GM12878 (cell line): ENCODE measurements around the gene ADGRG1. TPM values are rescaled to one million over a fixed set of nuclear protein-coding genes. Genes with fewer than 3 reads are reported as not detected.

Source experiments
- ATAC-seq: fragments of 200-7000 bp; cut with Tn5 transposase; 3 replicates; pipeline ENCODE4 v1.9.1; 2020; ENCODE audit warnings: mild to moderate bottlenecking, moderate library complexity
- BruUV-seq: library from RNA; stranded (reverse); fragments of 400-500 nt; replicated peaks from 2 replicates; lab custom pipeline; 2021; lab: Mats Ljungman, UMichigan
- CTCF ChIA-PET: fragments of 300-600 bp; sonication (Branson Sonifier 250); formaldehyde crosslinking; extraction: SDS; loops from one replicate; lab custom pipeline; 2021; ENCODE audit warnings: inconsistent platforms; lab: Yijun Ruan, JAX
- POLR2A ChIA-PET: fragments of 350-600 bp; formaldehyde crosslinking; extraction: SDS; loops from one replicate; lab custom pipeline; 2021; ENCODE audit warnings: inconsistent platforms; lab: Charles Lee
- RAD21 ChIA-PET: fragments of 300-600 bp; sonication (Branson Sonifier 250); formaldehyde crosslinking; loops from one replicate; lab custom pipeline; 2023; ENCODE audit warnings: antibody characterized with exemption; ENCODE audit not compliant: unreplicated experiment; lab: Charles Lee
- SMC1A ChIA-PET: fragments of 300-600 bp; sonication (Branson Sonifier 250); formaldehyde crosslinking; loops from one replicate; lab custom pipeline; 2023; ENCODE audit not compliant: unreplicated experiment, uncharacterized antibody; lab: Charles Lee
- DNase-seq: peaks from one replicate; pipeline ENCODE4 v3.0.0-alpha.2; 2011; ENCODE audit warnings: low read depth, low spot score
- FAIRE-seq: peaks from 3 replicates; lab custom pipeline; 2011; peaks lifted over from hg19 to GRCh38; lab: Jason Lieb, UNC
- H2AFZ ChIP-seq: 2 replicates; pipeline ENCODE4 v1.6.0; 2011; ENCODE audit warnings: low read depth, low read length, control low read depth; ENCODE audit not compliant: control insufficient read depth
- H3K27ac ChIP-seq: 2 replicates; pipeline ENCODE4 v1.5.1; 2011; ENCODE audit warnings: control low read depth; ENCODE audit not compliant: control insufficient read depth, insufficient read depth
- H3K27me3 ChIP-seq, 2 experiments: replicated peaks in 1 of 2; 2 replicates each; pipeline versions ENCODE4 v1.6.0 to v1.6.1; 2011; ENCODE audit warnings: low read length in 1 of 2; ENCODE audit not compliant: control insufficient read depth in 2 of 2, insufficient read depth in 2 of 2
- H3K36me3 ChIP-seq, 2 experiments: 2 replicates each; pipeline ENCODE4 v1.5.1; 2011; ENCODE audit warnings: low read length in 1 of 2; ENCODE audit not compliant: control insufficient read depth in 2 of 2, insufficient read depth in 2 of 2
- H3K4me1 ChIP-seq: 2 replicates; pipeline ENCODE4 v1.6.1; 2011; ENCODE audit warnings: mild to moderate bottlenecking, low read length, moderate library complexity, mixed read lengths; ENCODE audit not compliant: control insufficient read depth, insufficient read depth
- H3K4me2 ChIP-seq: 2 replicates; pipeline ENCODE4 v1.6.0; 2011; ENCODE audit warnings: control low read depth; ENCODE audit not compliant: control insufficient read depth, insufficient read depth
- H3K4me3 ChIP-seq: fragments of 200-600 bp; sonication (generic); 2 replicates; pipeline ENCODE4 v1.5.1; 2016
- H3K79me2 ChIP-seq: 2 replicates; pipeline ENCODE4 v1.6.0; 2011; ENCODE audit warnings: low read length; ENCODE audit not compliant: control insufficient read depth, insufficient read depth
- H3K9ac ChIP-seq: 2 replicates; pipeline ENCODE4 v1.8.0; 2011; ENCODE audit warnings: low read length, control low read depth, mixed read lengths; ENCODE audit not compliant: control insufficient read depth, insufficient read depth
- H3K9me3 ChIP-seq: replicated peaks from 3 replicates; pipeline ENCODE4 v1.5.1; 2011; ENCODE audit warnings: mild to moderate bottlenecking, low read length; ENCODE audit not compliant: control insufficient read depth, insufficient read depth
- H4K20me1 ChIP-seq: 2 replicates; pipeline ENCODE4 v1.6.0; 2011; ENCODE audit not compliant: control insufficient read depth, insufficient read depth
- NFYB ChIP-seq: IDR thresholded peaks from 2 replicates; pipeline ENCODE4 v1.6.1; 2011; ENCODE audit warnings: low read depth, mild to moderate bottlenecking, low read length, improper control_type of control experiment, moderate library complexity; ENCODE audit not compliant: insufficient read depth
- PAX5 ChIP-seq: IDR thresholded peaks from 2 replicates; pipeline ENCODE4 v1.6.1; 2011; ENCODE audit warnings: low read depth, low read length, borderline replicate concordance
- RFX5 ChIP-seq: IDR thresholded peaks from 2 replicates; pipeline ENCODE4 v1.6.1; 2011; ENCODE audit warnings: low read depth, low read length, improper control_type of control experiment
- ZNF24 ChIP-seq: fragments of 450-650 bp; IDR thresholded peaks from 2 replicates; pipeline ENCODE4 v1.6.1; 2017; ENCODE audit warnings: antibody characterized with exemption, mild to moderate bottlenecking
- WGBS: methylation state at CpG from one replicate; pipeline ENCODE4 v1.1.6; 2016; ENCODE audit warnings: low lambda C conversion rate; ENCODE audit not compliant: insufficient replicate concordance, insufficient coverage; ENCODE audit errors: missing lambda C conversion rate; 5-methylcytosine and 5-hydroxymethylcytosine counted together
- in situ Hi-C: fragments of 300-500 bp; cut with MboI; formaldehyde crosslinking; loops from 9 replicates; pipeline ENCODE4 v1.14.3; 2018; ENCODE audit warnings: mixed read lengths
- intact Hi-C: fragments of 100-400 bp; cut with micrococcal nuclease; formaldehyde crosslinking; loops from one replicate; pipeline ENCODE4 v1.14.2; 2022; ENCODE audit not compliant: unreplicated experiment
- polyA plus RNA-seq, 11 experiments: library from polyadenylated mRNA; depleted of rRNA in 4 of 11; unstranded in 6 of 11; stranded (reverse) in 5 of 11; fragments of >200 nt; fragmentation: Nextera tagmentation in 4 of 11; fragmentation: Illumina TruSeq in 1 of 11; extraction: Ambion mirVana in 4 of 11; extraction: Trizol in 1 of 11; gene quantifications; 1 replicate in 1 of 11; 2 replicates in 10 of 11; pipeline versions ENCODE4 v1.2.1 to v1.2.3, GENCODE V29; 2011 to 2016; ENCODE audit warnings: inconsistent platforms in 2 of 11, missing spikeins in 2 of 11, low read depth in 1 of 11
- total RNA-seq, 4 experiments: library from RNA; depleted of rRNA in 3 of 4; stranded (reverse); fragments of >200 nt in 3 of 4; fragmentation: Illumina TruSeq in 1 of 4; extraction: Trizol in 1 of 4; gene quantifications; 2 replicates each; pipeline versions ENCODE4 v1.2.1 to v1.2.3, GENCODE V29; 2013 to 2021
- TF ChIP-seq, protein P1 (sequence below): fragments of 450-650 bp; IDR thresholded peaks from 2 replicates; pipeline ENCODE4 v1.6.1; 2017; ENCODE audit warnings: mild to moderate bottlenecking, moderate library complexity
- TF ChIP-seq, protein P2 (sequence below): IDR thresholded peaks from 2 replicates; pipeline ENCODE4 v1.6.1; 2012; ENCODE audit warnings: low read depth, low read length, improper control_type of control experiment

The ADGRG1 gene
- total and polyA plus RNA-seq, 10 of the 15 experiments (the other 5 are each of a cell fraction or from before 2014, with no cell fraction given) = 0.07 to 2.0 (median 0.75) TPM

GRCh38 chr16:57643910-57644309 lies 15.5 kb downstream of the ADGRG1 start:
- SMC1A ChIA-PET = interaction anchor here (1.0 kb wide), 1 partner anchor 68 kb away, joined by 3 read pairs; no protein-coding TSS in a partner anchor
- POLR2A ChIA-PET = interaction anchor here (0.6 kb wide), 1 partner anchor 174 kb away, joined by 4 read pairs; no protein-coding TSS in a partner anchor
- no peaks in the 10 kb centered on the region for H3K79me2 ChIP-seq
- TF ChIP-seq, protein P1, sequence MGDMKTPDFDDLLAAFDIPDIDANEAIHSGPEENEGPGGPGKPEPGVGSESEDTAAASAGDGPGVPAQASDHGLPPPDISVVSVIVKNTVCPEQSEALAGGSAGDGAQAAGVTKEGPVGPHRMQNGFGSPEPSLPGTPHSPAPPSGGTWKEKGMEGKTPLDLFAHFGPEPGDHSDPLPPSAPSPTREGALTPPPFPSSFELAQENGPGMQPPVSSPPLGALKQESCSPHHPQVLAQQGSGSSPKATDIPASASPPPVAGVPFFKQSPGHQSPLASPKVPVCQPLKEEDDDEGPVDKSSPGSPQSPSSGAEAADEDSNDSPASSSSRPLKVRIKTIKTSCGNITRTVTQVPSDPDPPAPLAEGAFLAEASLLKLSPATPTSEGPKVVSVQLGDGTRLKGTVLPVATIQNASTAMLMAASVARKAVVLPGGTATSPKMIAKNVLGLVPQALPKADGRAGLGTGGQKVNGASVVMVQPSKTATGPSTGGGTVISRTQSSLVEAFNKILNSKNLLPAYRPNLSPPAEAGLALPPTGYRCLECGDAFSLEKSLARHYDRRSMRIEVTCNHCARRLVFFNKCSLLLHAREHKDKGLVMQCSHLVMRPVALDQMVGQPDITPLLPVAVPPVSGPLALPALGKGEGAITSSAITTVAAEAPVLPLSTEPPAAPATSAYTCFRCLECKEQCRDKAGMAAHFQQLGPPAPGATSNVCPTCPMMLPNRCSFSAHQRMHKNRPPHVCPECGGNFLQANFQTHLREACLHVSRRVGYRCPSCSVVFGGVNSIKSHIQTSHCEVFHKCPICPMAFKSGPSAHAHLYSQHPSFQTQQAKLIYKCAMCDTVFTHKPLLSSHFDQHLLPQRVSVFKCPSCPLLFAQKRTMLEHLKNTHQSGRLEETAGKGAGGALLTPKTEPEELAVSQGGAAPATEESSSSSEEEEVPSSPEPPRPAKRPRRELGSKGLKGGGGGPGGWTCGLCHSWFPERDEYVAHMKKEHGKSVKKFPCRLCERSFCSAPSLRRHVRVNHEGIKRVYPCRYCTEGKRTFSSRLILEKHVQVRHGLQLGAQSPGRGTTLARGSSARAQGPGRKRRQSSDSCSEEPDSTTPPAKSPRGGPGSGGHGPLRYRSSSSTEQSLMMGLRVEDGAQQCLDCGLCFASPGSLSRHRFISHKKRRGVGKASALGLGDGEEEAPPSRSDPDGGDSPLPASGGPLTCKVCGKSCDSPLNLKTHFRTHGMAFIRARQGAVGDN = no peak
- TF ChIP-seq, protein P2, sequence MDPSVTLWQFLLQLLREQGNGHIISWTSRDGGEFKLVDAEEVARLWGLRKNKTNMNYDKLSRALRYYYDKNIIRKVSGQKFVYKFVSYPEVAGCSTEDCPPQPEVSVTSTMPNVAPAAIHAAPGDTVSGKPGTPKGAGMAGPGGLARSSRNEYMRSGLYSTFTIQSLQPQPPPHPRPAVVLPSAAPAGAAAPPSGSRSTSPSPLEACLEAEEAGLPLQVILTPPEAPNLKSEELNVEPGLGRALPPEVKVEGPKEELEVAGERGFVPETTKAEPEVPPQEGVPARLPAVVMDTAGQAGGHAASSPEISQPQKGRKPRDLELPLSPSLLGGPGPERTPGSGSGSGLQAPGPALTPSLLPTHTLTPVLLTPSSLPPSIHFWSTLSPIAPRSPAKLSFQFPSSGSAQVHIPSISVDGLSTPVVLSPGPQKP = no peak
- no peak for TF ChIP-seq ZNF24
- TF ChIP-seq NFYB = no peak
- no peak for TF ChIP-seq PAX5
- TF ChIP-seq RFX5 = no peak
- no TSS peak for BruUV-seq
- peaks cover 19% of the 10 kb centered on the region for H3K4me1 ChIP-seq
- CTCF ChIA-PET = interaction anchor here (1.1 to 1.4 kb wide), 2 partner anchors 43 to 62 kb away, joined by 4 to 9 read pairs; no protein-coding TSS in a partner anchor
- H3K27ac ChIP-seq = no peak overlapping the region
- H3K27me3 ChIP-seq = peaks cover 0 to 3% of the 10 kb centered on the region in 2 experiments; a peak in 2 of 4 replicates
- in situ Hi-C loops (loop anchor here (5.0 kb wide), 1 partner anchor 42 kb away; no protein-coding TSS in a partner anchor), intact Hi-C loops (no loop called here)
- H2AFZ ChIP-seq = no peak overlapping the region
- no peak overlapping the region for H3K9ac ChIP-seq
- no peaks in the 10 kb centered on the region for H4K20me1 ChIP-seq
- WGBS = 37% methylated on average over 8 of the region's 9 CpGs
- RAD21 ChIA-PET = interaction anchor here (0.8 to 1.0 kb wide), 3 partner anchors 33 to 68 kb away, joined by 3 to 5 read pairs (median 5); no protein-coding TSS in a partner anchor
- H3K36me3 ChIP-seq = no peaks in the 10 kb centered on the region
- no peaks in the 10 kb centered on the region for H3K9me3 ChIP-seq
- DNase-seq = no peak
- no peak overlapping the region for H3K4me3 ChIP-seq
- no peak for FAIRE-seq
- ATAC-seq = no peak
- H3K4me2 ChIP-seq = no peak overlapping the region
